ENCODE results near the gene ARMC9. TPM values are rescaled to one million over a fixed set of nuclear protein-coding genes. Genes with fewer than 3 reads are reported as not detected.

Gene ARMC9
- total RNA-seq, 1 experiment from 2014 or later, result 3.3 TPM

GRCh38 chr2:231182513-231182899 is 15.9 kb upstream of the ARMC9 start:
- Histone ChIP-seq H3K4me1 (no peaks in the 10 kb centered on the region), H3K36me3 (ENCODE audit: control insufficient read depth, insufficient read depth, low read length) (no peaks in the 10 kb centered on the region), H3K4me3 (ENCODE audit: low read depth, low read length) (no peak overlapping the region), H3K27me3 (replicated peaks; ENCODE audit: control insufficient read depth, insufficient read depth, low read length) (no peaks in the 10 kb centered on the region), H3K9me3 (no peaks in the 10 kb centered on the region)
- intact Hi-C loops (cut with micrococcal nuclease; ENCODE audit: unreplicated experiment), result no loop called here
- no TSS peak for BruUV-seq (replicated peaks)
- TF ChIP-seq, protein P1, sequence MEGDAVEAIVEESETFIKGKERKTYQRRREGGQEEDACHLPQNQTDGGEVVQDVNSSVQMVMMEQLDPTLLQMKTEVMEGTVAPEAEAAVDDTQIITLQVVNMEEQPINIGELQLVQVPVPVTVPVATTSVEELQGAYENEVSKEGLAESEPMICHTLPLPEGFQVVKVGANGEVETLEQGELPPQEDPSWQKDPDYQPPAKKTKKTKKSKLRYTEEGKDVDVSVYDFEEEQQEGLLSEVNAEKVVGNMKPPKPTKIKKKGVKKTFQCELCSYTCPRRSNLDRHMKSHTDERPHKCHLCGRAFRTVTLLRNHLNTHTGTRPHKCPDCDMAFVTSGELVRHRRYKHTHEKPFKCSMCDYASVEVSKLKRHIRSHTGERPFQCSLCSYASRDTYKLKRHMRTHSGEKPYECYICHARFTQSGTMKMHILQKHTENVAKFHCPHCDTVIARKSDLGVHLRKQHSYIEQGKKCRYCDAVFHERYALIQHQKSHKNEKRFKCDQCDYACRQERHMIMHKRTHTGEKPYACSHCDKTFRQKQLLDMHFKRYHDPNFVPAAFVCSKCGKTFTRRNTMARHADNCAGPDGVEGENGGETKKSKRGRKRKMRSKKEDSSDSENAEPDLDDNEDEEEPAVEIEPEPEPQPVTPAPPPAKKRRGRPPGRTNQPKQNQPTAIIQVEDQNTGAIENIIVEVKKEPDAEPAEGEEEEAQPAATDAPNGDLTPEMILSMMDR (IDR thresholded peaks at IDR 0.05; ENCODE audit: insufficient read depth in 1 of 2, low read depth in 1 of 2, low read length in 1 of 2, severe bottlenecking in 1 of 2, unreplicated experiment in 1 of 2), result no peak
- Mint-ChIP-seq H3K27me3 (ENCODE audit: insufficient read depth, unreplicated experiment) (no peaks in the 10 kb centered on the region), H3K4me3 (ENCODE audit: unreplicated experiment) (no peak overlapping the region), H3K27ac (ENCODE audit: unreplicated experiment) (no peak overlapping the region), H3K36me3 (ENCODE audit: insufficient read depth, unreplicated experiment) (no peaks in the 10 kb centered on the region), H3K9me3 (ENCODE audit: unreplicated experiment) (no peaks in the 10 kb centered on the region), H3K4me1 (ENCODE audit: low read depth, unreplicated experiment) (peaks cover 7% of the 10 kb centered on the region)
- POLR2A ChIA-PET, result no interaction called here
- CTCF ChIA-PET, result interaction anchor here (0.5 to 0.6 kb wide), 2 partner anchors 268 to 272 kb away, joined by 3 to 4 read pairs; no protein-coding TSS in a partner anchor
- DNase-seq, result no peak

DNA sequence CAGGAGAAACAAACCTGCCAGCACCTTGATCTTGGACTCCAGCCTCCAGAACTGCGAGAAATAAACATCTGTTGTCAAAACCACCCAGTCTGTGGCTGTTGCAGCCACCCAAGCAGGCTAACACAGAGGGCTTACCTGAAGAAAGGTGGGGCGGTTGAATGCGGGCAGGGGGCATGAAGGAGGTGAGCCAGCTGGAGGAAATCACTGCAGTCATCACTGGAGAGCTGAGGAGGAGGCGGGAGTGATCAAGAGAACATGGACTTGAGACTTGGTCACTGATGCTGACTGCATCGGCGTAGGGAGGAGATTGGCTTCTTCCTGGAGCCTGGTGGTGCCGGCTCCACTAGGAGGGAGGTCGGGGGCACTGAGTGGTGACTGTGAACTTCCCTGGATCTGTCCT is 14.6 kb upstream of the ARMC9 start:
- H3K27me3 ChIP-seq (replicated peaks; ENCODE audit: control insufficient read depth, insufficient read depth, low read length), result no peaks in the 10 kb centered on the region
- no TSS peak for BruUV-seq (replicated peaks)
- no peak overlapping the region for H3K27ac Mint-ChIP-seq (ENCODE audit: unreplicated experiment)
- H3K4me3 ChIP-seq (ENCODE audit: low read depth, low read length), result no peak overlapping the region
- DNase-seq, result no peak
- ChIA-PET CTCF (no interaction called here), POLR2A (no interaction called here)
- H3K4me1 Mint-ChIP-seq (ENCODE audit: low read depth, unreplicated experiment), result peaks cover 7% of the 10 kb centered on the region
- H3K9me3 Mint-ChIP-seq (ENCODE audit: unreplicated experiment), result no peaks in the 10 kb centered on the region
- no peaks in the 10 kb centered on the region for H3K9me3 ChIP-seq
- intact Hi-C loops (cut with micrococcal nuclease; ENCODE audit: unreplicated experiment), result no loop called here
- no peaks in the 10 kb centered on the region for H3K36me3 Mint-ChIP-seq (ENCODE audit: insufficient read depth, unreplicated experiment)
- TF ChIP-seq, protein P1 (IDR thresholded peaks at IDR 0.05; ENCODE audit: insufficient read depth in 1 of 2, low read depth in 1 of 2, low read length in 1 of 2, severe bottlenecking in 1 of 2, unreplicated experiment in 1 of 2), result no peak
- no peak overlapping the region for H3K4me3 Mint-ChIP-seq (ENCODE audit: unreplicated experiment)
- H3K4me1 ChIP-seq, result no peaks in the 10 kb centered on the region
- no peaks in the 10 kb centered on the region for H3K36me3 ChIP-seq (ENCODE audit: control insufficient read depth, insufficient read depth, low read length)
- no peaks in the 10 kb centered on the region for H3K27me3 Mint-ChIP-seq (ENCODE audit: insufficient read depth, unreplicated experiment)

DNA sequence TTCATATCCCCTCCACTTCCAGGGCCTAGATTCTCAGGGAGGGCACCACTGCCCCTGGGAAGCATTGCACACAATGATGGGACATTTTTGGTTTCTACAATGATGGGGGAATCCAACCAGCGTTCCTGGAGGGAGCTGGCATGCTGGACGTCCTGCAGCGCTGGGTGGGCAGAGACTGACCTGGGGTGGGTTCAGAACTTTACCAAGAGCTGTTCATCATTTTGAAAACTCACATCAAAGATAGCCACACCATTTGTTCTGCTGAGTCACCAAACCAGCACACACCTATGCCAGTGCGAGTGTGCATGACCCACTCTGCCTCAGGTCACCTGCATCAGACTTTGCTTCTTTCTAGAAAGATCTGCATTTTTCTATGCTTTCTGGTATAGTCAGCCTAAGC is 14.1 kb upstream of the ARMC9 start:
- H3K36me3 Mint-ChIP-seq (ENCODE audit: insufficient read depth, unreplicated experiment), result no peaks in the 10 kb centered on the region
- no peaks in the 10 kb centered on the region for H3K9me3 Mint-ChIP-seq (ENCODE audit: unreplicated experiment)
- H3K36me3 ChIP-seq (ENCODE audit: control insufficient read depth, insufficient read depth, low read length), result no peaks in the 10 kb centered on the region
- POLR2A ChIA-PET, result no interaction called here
- CTCF ChIA-PET, result no interaction called here
- no peaks in the 10 kb centered on the region for H3K27me3 ChIP-seq (replicated peaks; ENCODE audit: control insufficient read depth, insufficient read depth, low read length)
- intact Hi-C loops (cut with micrococcal nuclease; ENCODE audit: unreplicated experiment), result no loop called here
- no peaks in the 10 kb centered on the region for H3K27me3 Mint-ChIP-seq (ENCODE audit: insufficient read depth, unreplicated experiment)
- no peak for DNase-seq
- BruUV-seq (replicated peaks), result no TSS peak
- no peak overlapping the region for H3K4me3 Mint-ChIP-seq (ENCODE audit: unreplicated experiment)
- H3K27ac Mint-ChIP-seq (ENCODE audit: unreplicated experiment), result no peak overlapping the region
- no peaks in the 10 kb centered on the region for H3K4me1 ChIP-seq
- H3K4me1 Mint-ChIP-seq (ENCODE audit: low read depth, unreplicated experiment), result peaks cover 7% of the 10 kb centered on the region
- TF ChIP-seq, protein P1 (IDR thresholded peaks at IDR 0.05; ENCODE audit: insufficient read depth in 1 of 2, low read depth in 1 of 2, low read length in 1 of 2, severe bottlenecking in 1 of 2, unreplicated experiment in 1 of 2), result no peak
- H3K4me3 ChIP-seq (ENCODE audit: low read depth, low read length), result no peak overlapping the region
- no peaks in the 10 kb centered on the region for H3K9me3 ChIP-seq
